Heart right ventricle (tissue), 16 donors: ENCODE results near the gene DDOST. TPM values are rescaled to one million over a fixed set of nuclear protein-coding genes. Genes with fewer than 3 reads are reported as not detected.

ENCODE experiments used
- ATAC-seq, 8 donors: fragments of 200-7000 bp; cut with Tn5 transposase; one replicate each; pipeline ENCODE4 v1.9.1; 2020; ENCODE audit warnings: mild to moderate bottlenecking in 8 of 8, moderate library complexity in 8 of 8, moderate number of reproducible peaks in 1 of 8
- DNase-seq, 2 donors: peaks; one replicate each; pipeline ENCODE4 v3.0.0-alpha.2; 2020
- H3K27ac ChIP-seq, 10 donors: fragments of 200-600 bp; sonication (generic) in 2 of 10; one replicate each; pipeline versions ENCODE4 v1.5.0 to v1.8.0; 2020 to 2022; ENCODE audit warnings: mild to moderate bottlenecking in 3 of 10
- H3K27me3 ChIP-seq, 7 donors: fragments of 200-600 bp; one replicate each; pipeline ENCODE4 v1.8.0; 2021 to 2022; ENCODE audit warnings: mild to moderate bottlenecking in 2 of 7
- H3K36me3 ChIP-seq, 9 donors: fragments of 200-600 bp; sonication (generic) in 1 of 9; one replicate each; pipeline versions ENCODE4 v1.5.0 to v1.8.0; 2020 to 2022; ENCODE audit warnings: mild to moderate bottlenecking in 2 of 9
- H3K4me1 ChIP-seq, 9 donors: fragments of 200-600 bp; sonication (generic) in 1 of 9; one replicate each; pipeline versions ENCODE4 v1.5.0 to v1.8.0; 2020 to 2022; ENCODE audit warnings: mild to moderate bottlenecking in 4 of 9
- H3K4me3 ChIP-seq, 10 donors: fragments of 200-600 bp; sonication (generic) in 2 of 10; one replicate each; pipeline versions ENCODE4 v1.5.0 to v1.8.0; 2020 to 2022; ENCODE audit warnings: mild to moderate bottlenecking in 7 of 10, moderate library complexity in 2 of 10
- H3K9me3 ChIP-seq, 11 donors: fragments of 200-600 bp in 10 of 11; sonication (generic) in 2 of 11; one replicate each; pipeline versions ENCODE4 v1.5.0 to v1.8.0; 2013 to 2022; ENCODE audit warnings: mild to moderate bottlenecking in 2 of 11, control low read depth in 1 of 11, moderate library complexity in 1 of 11
- WGBS, 2 donors: extraction: QIAGEN DNeasy Blood & Tissue Kit; methylation state at CpG; one replicate each; pipeline ENCODE4 v1.1.7; 2013; ENCODE audit warnings: inconsistent platforms in 1 of 2; 5-methylcytosine and 5-hydroxymethylcytosine counted together
- intact Hi-C, 10 donors: fragments of 100-400 bp; cut with DNase I; formaldehyde crosslinking; loops; one replicate each; pipeline versions ENCODE4 v1.11.1 to v1.14.2; 2022
- polyA plus RNA-seq, 2 donors: library from polyadenylated mRNA; stranded (reverse); fragments of 200-250 nt; gene quantifications; one replicate each; pipeline ENCODE4 v1.2.3, GENCODE V29; 2013
- total RNA-seq, 10 donors: library from RNA; stranded (reverse); fragmentation: NEBNext Ultra II Directional in 3 of 10; extraction: Animal tissue kit (Norgen Biotek cat#: 25700) in 3 of 10; gene quantifications; one replicate each; pipeline versions ENCODE4 v1.2.1 to v1.2.4, GENCODE V29; 2021 to 2023
- TF ChIP-seq, protein P1 (sequence below), 9 donors: fragments of 200-600 bp; sonication (generic) in 2 of 9; IDR thresholded peaks; one replicate each; pipeline versions ENCODE4 v1.5.0 to v1.8.0; 2021 to 2022; ENCODE audit warnings: antibody characterized with exemption in 9 of 9, mild to moderate bottlenecking in 5 of 9, moderate library complexity in 1 of 9
- donor health status: Arrhythmogenic right ventricular cardiomyopathy.
- donor health status: ischemic (EF 13 %, LVEDD 7.1; RV severe dilation, severe dysfunction).
- donor health status: healthy with polysubstance abuse.
- donor health status: DM: no; HTN: yes; CAD: no.
- donor health status: DM: no; HTN: no; CAD: no.
- donor health status: ischemic (EF 25% LVEDD 6.9; RV normal size, moderate dysfunction).
- donor health status: ischemic (EF 25% LVEDD 5.7; RV mildly dilated, moderate dysfunction).
- donor health status: healthy.
- donor health status: DM: yes; HTN: yes; CAD: no.
- donor health status: Ischemic cardiomyopathy.
- donor health status: ischemic (EF 35%, LVEDD 5.7; RV mildly dilated, moderate dysfunction).
- donor health status: nonischemic (EF 11% LVEDD 7.7; RV severe dilation, severe dysfunction).
- donor health status: DM: yes; HTN: yes; CAD: no.
- donor health status: PGD.
- donor health status: ischemic (EF 29% LVEDD 5.4; RV normal size, mild dysfunction).
- donor health status: nonischemic (EF 23%, LVEDD 6.1; RV moderate dilation, normal function).

Gene DDOST
- total and polyA plus RNA-seq, 12 donors: 98.8 to 222 (median 124) TPM

DNA sequence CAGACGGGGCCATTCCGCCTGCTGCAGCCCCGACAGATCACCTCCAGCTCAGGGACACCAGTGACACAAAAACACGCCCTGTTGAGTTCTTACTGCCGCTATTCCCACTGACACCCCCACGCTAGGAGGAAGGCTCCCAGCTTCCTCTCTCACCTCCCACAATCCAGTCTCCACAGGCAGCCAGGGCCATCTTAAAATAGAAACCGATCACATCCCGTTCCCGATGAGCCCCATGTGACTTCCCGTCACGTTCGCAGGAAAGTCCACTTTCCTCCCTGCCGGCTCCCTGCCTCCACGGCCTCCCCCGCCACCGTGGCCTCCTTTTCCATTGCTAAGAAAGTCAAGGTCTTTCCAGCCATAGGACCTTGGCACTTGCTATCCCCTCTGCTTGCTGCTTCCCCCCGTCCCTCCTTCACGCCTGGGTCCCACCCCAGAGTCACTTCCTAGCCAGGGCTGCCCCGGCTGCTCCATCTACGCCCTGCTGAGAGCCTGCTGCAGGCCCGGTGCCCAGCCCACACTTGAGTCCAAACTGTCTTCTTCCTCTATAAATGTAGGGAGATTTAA lies 24.0 kb upstream of the DDOST start:
- intact Hi-C loops: no loop called here

DNA sequence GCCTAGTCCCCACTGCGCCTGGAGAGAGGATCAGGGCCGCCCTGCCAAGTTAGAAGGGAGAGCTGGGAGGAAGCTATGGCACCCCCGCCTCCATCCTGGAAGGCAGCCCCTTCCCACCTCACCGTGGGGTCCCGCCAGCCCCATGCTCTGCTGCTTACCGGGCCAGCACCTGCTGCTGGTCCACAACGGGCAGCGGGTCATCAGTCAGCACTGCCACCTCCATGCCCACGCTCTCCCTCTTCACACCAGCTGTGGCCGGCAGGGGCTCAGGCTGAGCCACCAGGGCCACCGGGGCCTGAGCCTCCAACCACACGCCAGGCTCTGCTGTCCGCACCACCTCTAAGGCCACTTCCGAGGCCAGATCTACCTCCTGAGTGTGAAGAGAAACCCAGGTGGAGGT lies 23.5 kb upstream of the DDOST start:
- no peaks in the 10 kb centered on the region for H3K9me3 ChIP-seq
- DNase-seq: no peak
- intact Hi-C loops: no loop called here
- peaks cover 0 to 15% (median 0%) of the 10 kb centered on the region in 9 donors for H3K36me3 ChIP-seq
- peak in 7 of 8 donors; percentile 6 to 43 (median 25) for ATAC-seq
- TF ChIP-seq, protein P1, sequence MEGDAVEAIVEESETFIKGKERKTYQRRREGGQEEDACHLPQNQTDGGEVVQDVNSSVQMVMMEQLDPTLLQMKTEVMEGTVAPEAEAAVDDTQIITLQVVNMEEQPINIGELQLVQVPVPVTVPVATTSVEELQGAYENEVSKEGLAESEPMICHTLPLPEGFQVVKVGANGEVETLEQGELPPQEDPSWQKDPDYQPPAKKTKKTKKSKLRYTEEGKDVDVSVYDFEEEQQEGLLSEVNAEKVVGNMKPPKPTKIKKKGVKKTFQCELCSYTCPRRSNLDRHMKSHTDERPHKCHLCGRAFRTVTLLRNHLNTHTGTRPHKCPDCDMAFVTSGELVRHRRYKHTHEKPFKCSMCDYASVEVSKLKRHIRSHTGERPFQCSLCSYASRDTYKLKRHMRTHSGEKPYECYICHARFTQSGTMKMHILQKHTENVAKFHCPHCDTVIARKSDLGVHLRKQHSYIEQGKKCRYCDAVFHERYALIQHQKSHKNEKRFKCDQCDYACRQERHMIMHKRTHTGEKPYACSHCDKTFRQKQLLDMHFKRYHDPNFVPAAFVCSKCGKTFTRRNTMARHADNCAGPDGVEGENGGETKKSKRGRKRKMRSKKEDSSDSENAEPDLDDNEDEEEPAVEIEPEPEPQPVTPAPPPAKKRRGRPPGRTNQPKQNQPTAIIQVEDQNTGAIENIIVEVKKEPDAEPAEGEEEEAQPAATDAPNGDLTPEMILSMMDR (IDR thresholded peaks at IDR 0.05): no peak
- peaks cover 0 to 50% (median 30%) of the 10 kb centered on the region in 9 donors for H3K4me1 ChIP-seq
- H3K27ac ChIP-seq: peak overlapping the region; percentile 87 to 96 (median 92)
- H3K27me3 ChIP-seq: no peaks in the 10 kb centered on the region
- H3K4me3 ChIP-seq: peak overlapping the region; percentile 21 to 63 (median 52)
- WGBS, 2 donors: 71% methylated on average over 14 of the region's 14 CpGs

More for the DNA sequence above, 24.0 kb upstream of the DDOST start:
- Histone ChIP-seq H3K27ac (peak overlapping the region; percentile 87 to 96 (median 92)), H3K36me3 (peaks cover 0 to 10% (median 0%) of the 10 kb centered on the region in 9 donors), H3K9me3 (no peaks in the 10 kb centered on the region), H3K27me3 (no peaks in the 10 kb centered on the region), H3K4me3 (peak overlapping the region; percentile 21 to 63 (median 52)), H3K4me1 (peaks cover 0 to 50% (median 30%) of the 10 kb centered on the region in 9 donors)
- TF ChIP-seq, protein P1 (IDR thresholded peaks at IDR 0.05): no peak
- DNase-seq (peak; percentile 65 to 86), ATAC-seq (peak; percentile 74 to 93 (median 88))
- 42 to 45% methylated on average over 21 of the region's 21 CpGs for WGBS, 2 donors

DNA sequence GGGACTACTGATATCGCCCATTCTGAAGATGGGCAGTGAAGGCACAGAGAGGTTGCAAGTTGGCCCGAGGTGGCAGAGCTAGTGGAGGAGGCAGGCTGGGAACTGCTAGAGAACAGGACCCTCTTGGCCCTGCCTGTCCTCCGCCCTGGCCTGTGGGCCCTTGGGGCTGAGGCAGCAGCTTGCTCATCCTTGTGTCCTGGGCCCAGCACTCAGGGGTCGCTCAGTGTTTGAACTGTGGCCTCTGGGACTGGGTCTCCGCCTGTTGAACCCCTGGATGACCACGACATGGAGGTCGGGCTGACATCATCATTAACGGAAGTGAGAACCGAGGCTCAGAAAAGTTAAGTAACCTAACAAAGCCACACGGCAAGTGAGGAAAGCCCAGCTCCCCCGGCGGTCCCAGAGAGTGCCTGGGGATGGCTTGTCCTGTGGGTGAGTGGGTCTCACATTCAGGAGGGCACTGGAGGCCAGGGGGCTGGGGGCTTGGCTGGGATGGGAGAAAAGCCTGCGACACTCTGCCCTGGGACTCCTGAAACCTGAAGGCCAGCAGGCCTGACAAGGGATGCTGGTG lies 23.0 kb upstream of the DDOST start:
- Histone ChIP-seq H3K9me3 (no peaks in the 10 kb centered on the region), H3K27me3 (no peaks in the 10 kb centered on the region), H3K4me3 (peak overlapping the region; percentile 21 to 63 (median 52)), H3K4me1 (peaks cover 0 to 50% (median 30%) of the 10 kb centered on the region in 9 donors), H3K27ac (peak overlapping the region; percentile 87 to 96 (median 92)), H3K36me3 (peaks cover 0 to 20% (median 0%) of the 10 kb centered on the region in 9 donors)
- ATAC-seq (peak in 7 of 8 donors; percentile 2 to 29 (median 3)), DNase-seq (no peak)
- intact Hi-C loops: no loop called here
- TF ChIP-seq, protein P1 (IDR thresholded peaks at IDR 0.05): no peak
- 55 to 63% methylated on average over 13 of the region's 13 CpGs for WGBS, 2 donors

DNA sequence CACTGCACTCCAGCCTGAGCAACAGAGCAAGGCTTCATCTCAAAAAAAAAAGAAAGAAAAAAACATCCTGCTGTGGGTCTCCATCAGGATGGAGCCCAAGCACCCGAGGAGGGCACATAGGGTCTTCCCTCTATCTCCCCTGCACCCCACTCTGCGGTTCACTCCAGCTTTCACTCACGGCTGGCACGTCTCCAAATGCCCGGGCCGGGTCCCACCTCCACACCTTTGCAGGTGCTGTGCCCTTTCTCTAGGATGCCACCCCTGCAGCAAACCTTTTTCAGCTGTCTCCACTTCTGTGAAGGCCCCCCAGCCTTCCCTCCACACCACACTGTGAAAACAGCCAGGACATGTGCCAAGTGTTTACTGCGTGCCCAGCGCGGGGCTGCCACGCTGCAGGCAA lies 22.4 kb upstream of the DDOST start:
- H3K27ac ChIP-seq: peak overlapping the region in 9 of 10 donors; percentile 87 to 96 (median 92)
- H3K9me3 ChIP-seq: no peaks in the 10 kb centered on the region
- peaks cover 0 to 50% (median 30%) of the 10 kb centered on the region in 9 donors for H3K4me1 ChIP-seq
- H3K36me3 ChIP-seq: peaks cover 0 to 25% (median 0%) of the 10 kb centered on the region in 9 donors
- TF ChIP-seq, protein P1 (IDR thresholded peaks at IDR 0.05): no peak
- intact Hi-C loops: no loop called here
- H3K4me3 ChIP-seq: peak overlapping the region; percentile 2 to 63 (median 52)
- WGBS, 2 donors: 69 to 71% methylated on average over 10 of the region's 10 CpGs
- no peaks in the 10 kb centered on the region for H3K27me3 ChIP-seq
- DNase-seq (no peak), ATAC-seq (no peak)
